HFFc6 (cell line): ENCODE measurements around the gene IQSEC2. TPM values are rescaled to one million over a fixed set of nuclear protein-coding genes. Genes with fewer than 3 reads are reported as not detected.

Experiments used
- DNase-seq: peaks from one replicate; pipeline ENCODE4 v3.0.0-alpha.2; 2018
- H3K27ac Mint-ChIP-seq: 2 replicates; pipeline ENCODE4 v1.8.0; 2020; ENCODE audit warnings: mild to moderate bottlenecking, mixed read lengths
- H3K27me3 Mint-ChIP-seq: 2 replicates; pipeline ENCODE4 v1.8.0; 2021; ENCODE audit warnings: mild to moderate bottlenecking, moderate library complexity, mixed read lengths; ENCODE audit not compliant: insufficient read depth
- H3K36me3 Mint-ChIP-seq: 2 replicates; pipeline ENCODE4 v1.8.0; 2021; ENCODE audit warnings: low read depth, mixed read lengths
- H3K4me1 Mint-ChIP-seq: 2 replicates; pipeline ENCODE4 v1.8.0; 2020; ENCODE audit warnings: low read depth, mixed read lengths
- H3K4me3 Mint-ChIP-seq: 2 replicates; pipeline ENCODE4 v1.8.0; 2020; ENCODE audit warnings: mild to moderate bottlenecking, moderate library complexity, mixed read lengths
- H3K9me3 Mint-ChIP-seq: 2 replicates; pipeline ENCODE4 v1.8.0; 2020; ENCODE audit warnings: mild to moderate bottlenecking, mixed read lengths
- CTCF ChIP-seq: fragments of 200-600 bp; sonication (generic); IDR thresholded peaks from 2 replicates; pipeline ENCODE4 v1.5.0; 2021; ENCODE audit warnings: antibody characterized with exemption, mild to moderate bottlenecking
- total RNA-seq, 6 experiments: library from RNA; stranded (reverse); fragmentation: NEBNext Ultra II Directional; extraction: Animal tissue kit (Norgen Biotek cat#: 25700); gene quantifications; 2 replicates in 1 of 6; 3 replicates in 5 of 6; pipeline ENCODE4 v1.2.3, GENCODE V29; 2021

IQSEC2 gene
- total RNA-seq, 6 experiments from 2014 or later = 16.4 to 22.8 (median 20.0) TPM

- Mint-ChIP-seq H3K9me3 (no peaks in the 10 kb centered on the region), H3K27me3 (peaks cover 3% of the 10 kb centered on the region), H3K4me3 (no peak overlapping the region), H3K27ac (no peak overlapping the region), H3K4me1 (no peaks in the 10 kb centered on the region), H3K36me3 (peaks cover 7% of the 10 kb centered on the region)
- no peak for DNase-seq
- TF ChIP-seq CTCF = no peak
These were observed 45.2 kb downstream of the IQSEC2 start for GRCh38 chrX:53236025-53236679.

DNA sequence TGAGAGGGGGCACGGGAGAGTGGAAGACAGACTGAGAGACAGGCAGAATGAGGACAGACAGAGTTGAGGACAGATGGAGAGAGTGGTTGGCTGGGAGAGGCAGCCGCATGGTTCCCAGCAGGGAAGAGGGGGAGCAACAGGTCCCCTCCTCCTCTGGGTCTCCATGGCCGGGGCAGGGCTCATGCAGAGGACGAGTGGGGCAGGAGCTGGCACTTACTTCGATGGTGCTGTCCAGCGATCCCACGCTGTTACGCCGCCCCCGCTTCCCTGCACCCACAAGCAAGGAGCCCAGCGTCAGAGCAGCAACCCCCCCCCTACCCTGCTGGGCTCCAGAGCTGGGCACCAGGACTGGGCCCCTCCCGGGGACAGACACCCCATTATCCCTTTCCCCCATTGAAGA is 45.8 kb downstream of the IQSEC2 start:
- Mint-ChIP-seq H3K27ac (no peak overlapping the region), H3K36me3 (peaks cover 7% of the 10 kb centered on the region), H3K9me3 (no peaks in the 10 kb centered on the region), H3K4me3 (no peak overlapping the region), H3K27me3 (peaks cover 3% of the 10 kb centered on the region), H3K4me1 (no peaks in the 10 kb centered on the region)
- no peak for TF ChIP-seq CTCF
- DNase-seq = no peak

GRCh38 chrX:53234484-53234883 is 46.9 kb downstream of the IQSEC2 start:
- TF ChIP-seq CTCF = no peak
- no peak overlapping the region for H3K4me3 Mint-ChIP-seq

DNA sequence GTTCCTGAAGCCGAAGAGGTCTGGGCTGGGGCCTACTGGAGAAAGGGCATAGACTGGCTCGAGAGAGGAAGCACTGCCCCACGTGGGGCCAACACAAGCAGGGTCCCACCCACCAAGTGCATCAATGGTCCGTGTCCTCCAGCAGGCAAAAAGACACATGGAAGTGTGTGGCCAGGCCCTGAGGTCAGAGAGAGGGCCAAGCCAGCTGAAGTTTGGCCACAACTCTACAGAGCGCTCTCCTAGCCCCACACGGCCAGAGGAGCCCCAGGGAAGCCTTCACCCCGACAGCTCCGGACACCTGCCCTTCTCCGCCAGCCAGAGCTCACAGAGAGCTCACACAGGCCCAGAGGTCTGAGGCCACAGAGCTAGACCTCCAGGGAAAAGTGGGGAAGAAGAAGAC is 47.8 kb downstream of the IQSEC2 start:
- H3K27me3 Mint-ChIP-seq = peaks cover 3% of the 10 kb centered on the region
- peaks cover under 1% of the 10 kb centered on the region for H3K36me3 Mint-ChIP-seq

More at GRCh38 chrX:53234484-53234883, 46.9 kb downstream of the IQSEC2 start:
- DNase-seq = no peak
- Mint-ChIP-seq H3K4me1 (no peaks in the 10 kb centered on the region), H3K9me3 (no peaks in the 10 kb centered on the region), H3K27me3 (peaks cover 3% of the 10 kb centered on the region), H3K36me3 (peaks cover 7% of the 10 kb centered on the region), H3K27ac (no peak overlapping the region)

GRCh38 chrX:53230116-53230515 is 51.3 kb downstream of the IQSEC2 start:
- Mint-ChIP-seq H3K36me3 (no peaks in the 10 kb centered on the region; the same call in 1 of the 2 replicates), H3K4me3 (no peak overlapping the region), H3K27ac (no peak overlapping the region), H3K9me3 (no peaks in the 10 kb centered on the region), H3K4me1 (0 out of 2 replicates have a peak, but pooled peaks cover 7% of the 10 kb centered on the region), H3K27me3 (no peaks in the 10 kb centered on the region; the same call in 1 of the 2 replicates)
- no peak for DNase-seq
- no peak for TF ChIP-seq CTCF

More for the DNA sequence above, 47.8 kb downstream of the IQSEC2 start:
- H3K9me3 Mint-ChIP-seq = no peaks in the 10 kb centered on the region
- H3K4me3 Mint-ChIP-seq = no peak overlapping the region
- no peak for TF ChIP-seq CTCF
- DNase-seq = no peak
- no peaks in the 10 kb centered on the region for H3K4me1 Mint-ChIP-seq
- H3K27ac Mint-ChIP-seq = no peak overlapping the region
